Measurements from ENCODE around the gene CMTM7.
"Not testable (repeated sequence)": the region's sequence is repeated elsewhere in the genome, so short reads cannot be mapped to it uniquely, and the experiment has no call there.

Gene CMTM7

DNA sequence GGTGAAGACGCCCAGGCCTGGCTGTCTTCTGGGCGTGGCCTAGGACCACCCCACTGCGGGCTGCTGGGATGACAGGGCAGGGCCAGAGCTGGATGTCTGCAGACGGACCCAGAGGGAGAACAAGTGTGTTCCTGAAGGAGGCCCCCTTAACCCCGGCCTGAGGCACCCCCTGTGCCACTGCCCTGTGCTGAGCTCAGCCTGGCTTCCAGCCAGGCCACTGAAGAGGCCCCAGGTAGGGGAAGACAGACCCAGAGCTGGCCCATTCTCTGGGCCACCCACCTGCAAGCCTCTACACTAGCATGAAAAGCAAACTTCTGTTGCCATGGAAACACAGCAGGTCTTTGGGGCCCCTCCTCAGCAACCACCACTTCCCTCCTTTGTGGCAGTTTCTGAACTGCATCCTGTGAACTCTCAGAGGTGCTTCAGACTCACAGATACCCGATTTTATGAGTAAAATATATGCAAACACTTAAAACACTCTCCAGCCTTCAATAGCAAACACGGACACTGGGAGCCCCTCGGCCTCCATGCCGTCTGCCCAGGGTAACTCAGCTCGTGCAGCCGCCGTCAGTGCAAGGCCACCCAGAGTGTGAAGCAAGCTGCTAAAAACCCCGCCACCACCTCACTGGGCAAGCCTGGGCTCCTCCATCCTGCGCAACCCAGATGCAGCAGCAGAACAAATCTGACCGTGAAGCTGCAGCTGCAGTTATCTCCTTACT is 68.5 kb downstream of the CMTM7 start:
- no peak for DNase-seq (ENCODE audit: low spot score)

DNA sequence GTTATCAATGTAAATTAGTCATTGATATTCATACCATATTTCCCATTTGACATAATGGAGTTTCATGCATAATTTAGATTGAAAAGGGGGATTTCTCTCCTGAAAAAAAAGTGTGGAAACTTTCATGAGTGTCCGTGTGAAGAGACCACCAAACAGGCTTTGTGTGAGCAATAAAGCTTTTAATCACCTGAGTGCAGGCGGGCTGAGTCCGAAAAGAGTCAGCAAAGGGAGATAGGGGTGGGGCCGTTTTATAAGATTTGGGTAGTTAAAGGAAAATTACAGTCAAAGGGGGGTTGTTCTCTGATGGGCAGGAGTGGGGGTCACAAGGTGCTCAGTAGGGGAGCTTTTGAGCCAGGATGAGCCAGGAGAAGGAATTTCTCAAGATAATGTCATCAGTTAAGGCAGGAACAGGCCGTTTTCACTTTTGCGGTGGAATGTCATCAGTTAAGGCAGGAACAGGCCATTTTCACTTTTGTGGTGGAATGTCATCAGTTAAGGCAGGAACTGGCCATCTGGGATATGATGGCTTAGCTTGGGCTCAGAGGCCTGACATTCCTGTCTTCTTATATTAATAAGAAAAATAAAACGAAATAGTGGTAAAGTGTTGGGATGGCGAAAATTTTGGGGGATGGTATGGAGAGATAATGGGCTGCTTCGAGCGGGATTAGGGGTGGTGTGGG is 69.3 kb downstream of the CMTM7 start:
- DNase-seq (ENCODE audit: low spot score), result not testable (repeated sequence)

DNA sequence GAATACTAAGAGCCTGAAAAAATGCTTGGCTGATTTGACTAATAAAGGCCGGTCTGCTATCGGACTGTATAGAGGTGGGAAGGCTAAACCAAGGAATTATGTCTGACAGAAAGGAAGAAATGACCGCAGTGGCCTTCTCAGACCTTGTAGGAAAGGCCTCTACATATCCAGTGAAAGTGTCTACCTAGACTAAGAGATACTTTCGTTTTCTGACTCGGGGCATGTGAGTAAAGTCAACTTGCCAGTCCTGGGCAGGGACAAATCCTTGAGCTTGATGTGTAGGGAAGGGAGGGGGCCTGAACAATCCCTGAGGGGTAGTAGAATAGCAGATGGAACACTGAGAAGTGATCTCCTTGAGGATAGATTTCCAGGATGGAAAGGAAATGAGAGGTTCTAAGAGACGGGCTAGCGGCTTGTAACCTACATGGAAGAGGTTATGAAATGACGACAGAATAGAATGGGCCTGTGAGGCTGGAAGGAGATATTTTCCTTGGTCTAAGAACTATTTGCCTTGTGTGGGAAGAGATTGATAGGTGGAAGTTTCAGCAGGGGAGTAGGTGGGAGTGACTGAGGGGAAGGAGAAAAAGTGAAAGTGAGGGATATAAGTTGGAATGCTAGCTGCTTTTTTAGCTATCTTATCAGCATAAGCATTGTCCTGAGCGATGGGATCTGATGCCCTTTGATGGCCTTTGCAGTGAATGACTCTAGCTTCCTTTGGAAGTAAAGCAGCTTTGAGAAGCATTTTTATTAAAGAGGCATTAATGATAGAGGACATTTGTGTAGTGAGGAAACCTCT is 70.7 kb downstream of the CMTM7 start:
- not testable (repeated sequence) for DNase-seq (ENCODE audit: low spot score)

DNA sequence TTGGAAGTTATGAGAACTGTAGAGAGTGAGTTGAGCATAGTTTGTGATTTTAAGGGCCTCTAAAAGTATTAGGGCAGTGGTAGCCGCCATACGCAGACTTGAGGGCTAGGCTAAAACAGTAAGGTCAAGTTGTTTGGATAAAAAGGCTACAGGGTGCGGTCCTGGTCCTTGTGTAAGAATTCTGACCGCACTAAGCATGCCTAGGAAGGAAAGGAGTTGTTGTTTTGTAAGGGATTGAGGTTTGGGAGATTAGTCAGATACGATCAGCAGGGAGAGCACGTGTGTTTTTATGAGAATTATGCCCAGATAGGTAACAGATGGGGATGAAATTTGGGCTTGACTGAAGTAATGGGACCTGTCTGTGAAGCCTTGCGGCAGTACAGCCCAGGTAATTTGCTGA is 71.8 kb downstream of the CMTM7 start:
- DNase-seq (ENCODE audit: low spot score), result not testable (repeated sequence)

DNA sequence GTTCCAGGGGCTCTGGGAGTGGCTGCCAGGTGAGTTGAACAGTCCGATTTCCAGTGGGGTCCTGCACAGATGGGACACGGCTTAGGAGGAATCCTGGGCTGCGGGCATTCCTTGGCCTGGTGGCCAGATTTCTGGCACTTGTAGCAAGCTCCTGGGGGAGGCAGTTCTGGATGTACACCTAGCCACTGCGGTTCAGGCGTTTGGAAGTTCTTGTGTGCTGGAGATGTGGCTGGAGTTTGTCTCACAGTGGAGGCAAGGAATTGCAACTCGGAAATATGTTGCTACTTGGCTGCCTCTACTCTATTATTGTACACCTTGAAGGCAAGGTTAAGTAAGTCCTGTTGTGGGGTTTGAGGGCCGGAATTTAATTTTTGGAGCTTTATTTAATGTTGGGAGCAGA is 73.1 kb downstream of the CMTM7 start:
- not testable (repeated sequence) for DNase-seq (ENCODE audit: low spot score)

DNA sequence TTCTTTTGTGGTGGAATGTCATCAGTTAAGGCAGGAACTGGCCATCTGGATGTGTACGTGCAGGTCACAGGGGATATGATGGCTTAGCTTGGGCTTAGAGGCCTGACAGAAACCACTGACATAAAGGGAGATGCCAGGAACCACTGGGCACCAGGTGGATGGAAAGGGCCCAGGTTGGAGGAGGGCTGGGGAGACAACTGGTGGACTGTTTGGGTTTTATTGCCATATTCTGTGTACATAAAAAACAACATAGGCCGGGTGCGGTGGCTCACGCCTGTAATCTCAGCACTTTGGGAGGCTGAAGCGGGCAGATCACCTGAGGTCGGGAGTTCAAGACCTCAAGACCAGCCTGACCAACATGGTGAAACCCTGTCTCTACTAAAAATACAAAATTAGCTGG is 75.2 kb downstream of the CMTM7 start:
- not testable (repeated sequence) for DNase-seq (ENCODE audit: low spot score)

DNA sequence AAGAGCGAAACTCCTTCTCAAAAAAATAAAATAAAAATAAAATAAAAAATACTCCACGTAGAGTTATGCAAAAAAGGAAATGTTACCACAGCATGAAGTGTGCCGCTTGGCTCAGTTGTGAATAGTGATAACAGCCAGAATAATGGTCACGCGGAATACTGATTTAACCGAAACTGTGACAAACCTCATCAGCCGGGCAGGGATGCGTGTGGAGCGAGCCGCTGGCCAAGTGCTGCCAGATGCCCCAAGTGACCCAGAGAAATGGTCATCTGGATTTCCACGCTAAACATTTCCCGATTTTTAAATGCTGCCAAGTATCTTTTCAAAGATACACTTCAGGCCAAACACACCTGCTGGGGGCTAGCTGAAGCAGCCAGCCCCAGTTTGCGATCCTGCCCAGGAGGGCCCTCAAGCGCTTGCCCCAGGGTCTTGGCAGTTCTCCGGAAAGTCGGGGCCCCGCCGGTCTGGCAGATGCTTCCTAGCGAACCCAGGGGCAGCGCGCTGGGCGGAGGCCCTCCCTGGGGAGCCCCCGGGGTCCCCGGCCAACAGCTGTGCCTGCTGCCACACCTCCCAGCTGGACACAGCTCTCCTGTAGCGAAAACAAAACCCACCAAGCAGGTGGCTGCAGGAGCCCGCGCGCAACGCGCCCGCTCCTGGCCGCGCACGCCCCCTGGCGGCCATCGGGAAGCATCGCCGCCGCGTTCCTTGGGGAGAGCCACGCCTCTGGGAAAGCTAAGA is 75.8 kb downstream of the CMTM7 start:
- peak; percentile 59 for DNase-seq (ENCODE audit: low spot score)

DNA sequence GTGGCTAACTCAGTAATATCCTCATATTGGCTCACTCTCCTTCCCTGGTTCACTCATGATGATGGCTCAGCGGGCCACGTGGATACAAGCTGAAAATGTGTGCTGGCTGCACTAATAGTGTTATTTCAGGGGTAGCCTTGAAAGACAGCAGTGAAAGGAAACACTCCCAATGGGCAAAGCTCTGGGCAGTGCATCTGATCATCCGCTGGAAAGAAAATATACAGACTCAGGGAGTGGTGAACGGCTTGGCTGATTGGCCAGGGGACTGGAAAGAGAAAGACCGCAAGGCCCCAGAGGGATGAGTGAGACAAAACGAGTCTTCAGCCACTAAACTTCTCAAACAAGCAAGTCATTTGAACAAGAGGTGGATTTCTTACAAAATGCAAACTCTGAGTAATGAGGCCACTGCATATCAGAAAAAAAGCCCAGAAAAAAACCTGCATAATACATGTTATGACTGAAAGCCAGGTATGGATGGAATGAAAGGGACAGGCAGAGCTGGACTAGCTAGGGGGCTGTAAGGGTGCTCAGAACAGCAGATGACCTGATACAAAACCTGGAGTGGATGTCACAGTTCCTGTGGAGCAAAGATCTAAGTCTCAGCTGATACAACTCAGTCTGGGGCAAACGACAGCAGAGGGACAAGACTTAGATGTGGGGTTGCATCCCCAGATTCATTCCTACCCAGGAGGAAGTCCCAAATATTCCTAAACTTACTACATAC is 77.7 kb downstream of the CMTM7 start:
- peak; percentile 33 for DNase-seq (ENCODE audit: low spot score)

DNA sequence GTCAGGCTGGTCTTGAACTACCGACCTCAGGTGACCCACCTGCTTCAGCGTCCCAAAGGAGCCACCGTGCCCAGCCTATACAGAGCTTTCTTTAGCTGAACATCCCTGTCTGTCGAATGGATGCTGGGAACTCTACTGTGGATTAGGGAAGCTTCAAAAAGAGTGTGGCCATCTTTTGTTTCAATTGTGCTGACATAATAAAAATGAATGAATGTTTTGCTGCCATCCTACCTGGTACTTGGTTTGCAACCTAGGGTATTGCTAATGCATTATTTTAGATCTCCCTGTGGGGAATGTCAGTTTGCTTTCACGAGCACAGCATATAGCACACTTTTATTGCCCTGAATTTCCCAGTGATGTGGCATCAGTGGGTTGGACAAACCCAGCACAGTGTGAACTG is 78.7 kb downstream of the CMTM7 start:
- no peak for DNase-seq (ENCODE audit: low spot score)

DNA sequence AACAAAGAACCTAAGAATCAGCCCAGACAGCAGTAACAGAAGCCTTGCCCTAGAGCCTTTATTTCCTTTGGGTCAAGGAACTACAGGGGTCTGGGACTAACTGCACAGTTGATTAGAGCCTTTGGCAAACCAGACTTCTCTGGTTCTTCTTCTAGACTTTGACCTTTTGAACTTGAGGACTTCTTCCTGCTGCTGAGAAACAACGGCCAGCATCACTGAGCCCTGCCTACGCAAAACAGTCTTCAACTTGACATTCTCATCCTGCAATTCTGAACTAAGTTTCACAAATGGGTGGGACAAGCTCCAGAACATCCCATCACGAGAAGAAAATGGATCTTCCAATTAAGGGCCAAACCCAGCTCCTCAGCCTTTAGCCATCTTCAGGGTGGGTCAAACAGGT is 79.6 kb downstream of the CMTM7 start:
- no peak for DNase-seq (ENCODE audit: low spot score)

DNA sequence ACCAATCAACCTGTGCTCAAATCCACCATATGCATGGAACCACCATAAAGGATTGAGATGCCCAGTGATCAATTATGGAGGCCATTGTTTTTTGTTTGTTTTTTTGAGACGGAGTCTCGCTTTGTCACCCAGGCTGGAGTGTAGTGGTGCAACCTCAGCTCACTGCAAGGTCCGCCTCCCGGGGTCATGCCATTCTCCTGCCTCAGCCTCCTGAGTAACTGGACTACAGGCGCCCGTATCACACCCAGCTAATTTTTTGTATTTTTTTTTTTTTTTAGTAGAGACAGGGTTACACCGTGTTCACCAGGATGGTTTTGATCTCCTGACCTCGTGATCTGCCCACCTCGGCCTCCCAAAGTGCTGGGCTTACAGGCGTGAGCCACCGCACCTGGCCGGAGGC is 80.5 kb downstream of the CMTM7 start:
- not testable (repeated sequence) for DNase-seq (ENCODE audit: low spot score)

DNA sequence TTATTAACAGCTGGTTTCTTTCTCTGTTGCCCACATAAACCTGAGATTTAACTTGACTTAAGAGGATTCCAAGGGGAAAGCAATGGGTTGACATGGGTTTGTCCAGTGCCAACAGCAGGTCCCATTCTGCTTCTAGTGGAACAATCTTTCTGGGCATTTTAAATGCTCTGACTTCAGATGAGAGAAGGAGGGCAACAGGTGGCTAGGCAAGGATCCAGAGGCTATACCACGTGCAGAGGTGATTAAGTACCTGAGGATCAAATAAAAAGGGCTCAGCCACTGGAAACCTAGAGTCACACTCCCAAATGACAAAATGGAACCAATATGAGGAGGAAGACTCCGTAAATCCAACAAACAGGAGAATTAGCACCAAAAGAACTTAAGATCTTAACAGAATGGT is 82.5 kb downstream of the CMTM7 start:
- DNase-seq (ENCODE audit: low spot score), result no peak

DNA sequence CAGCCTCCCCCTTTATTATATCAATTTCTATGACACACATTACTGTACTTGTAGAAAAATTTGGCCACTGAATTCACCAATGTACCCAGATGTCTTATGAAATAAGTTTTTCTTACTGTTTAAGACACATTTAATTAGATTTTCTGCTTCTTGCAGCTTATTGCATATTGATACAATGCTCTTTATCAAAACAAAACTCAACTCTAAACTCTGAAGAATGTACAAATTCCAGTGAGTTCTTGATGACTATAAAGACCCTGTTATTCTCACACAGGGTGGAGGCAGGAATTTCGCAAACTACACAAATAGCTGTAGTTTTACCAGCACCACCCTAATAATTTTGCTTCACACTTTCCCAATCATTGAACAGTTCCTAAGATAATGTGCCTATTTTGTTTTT is 89.0 kb downstream of the CMTM7 start:
- DNase-seq (ENCODE audit: low spot score), result no peak

DNA sequence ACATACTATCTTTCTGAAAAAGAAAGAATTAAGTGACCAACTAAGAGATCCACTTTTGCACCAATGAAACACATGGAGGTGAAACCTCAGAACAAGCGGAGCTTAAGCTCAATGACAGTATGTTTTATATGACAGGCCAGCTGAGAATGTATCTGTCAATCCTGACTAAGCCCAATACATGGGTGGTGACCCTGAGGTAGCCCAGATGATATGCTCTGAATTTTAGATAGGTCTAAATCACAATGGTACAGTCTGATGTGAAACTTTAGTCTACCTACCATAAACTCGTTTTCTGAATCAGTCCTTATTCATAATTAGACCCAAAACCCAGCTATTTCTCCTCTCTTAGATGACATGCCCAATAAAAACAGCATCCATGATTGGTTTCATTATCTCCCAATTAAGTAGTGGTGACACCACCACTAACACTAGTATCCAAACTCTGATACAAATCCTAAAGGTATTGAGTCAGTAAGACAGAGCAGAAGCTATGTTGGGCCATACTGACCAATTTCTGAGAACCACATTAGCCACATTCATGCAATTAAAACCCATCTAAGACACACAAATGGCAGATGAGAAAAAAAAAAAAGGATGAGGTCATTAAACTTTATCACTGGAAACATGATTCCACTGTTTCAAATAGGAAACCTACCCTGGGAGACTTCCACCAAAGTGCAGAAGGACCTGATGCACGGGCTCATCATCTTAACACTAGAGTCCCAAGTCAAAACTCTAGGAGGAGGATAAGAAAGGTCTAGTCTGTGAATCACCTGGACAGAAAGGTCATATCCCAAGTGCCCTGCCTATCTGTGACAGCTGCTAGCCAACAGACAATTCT is 90.4 kb downstream of the CMTM7 start:
- DNase-seq (ENCODE audit: low spot score), result no peak

DNA sequence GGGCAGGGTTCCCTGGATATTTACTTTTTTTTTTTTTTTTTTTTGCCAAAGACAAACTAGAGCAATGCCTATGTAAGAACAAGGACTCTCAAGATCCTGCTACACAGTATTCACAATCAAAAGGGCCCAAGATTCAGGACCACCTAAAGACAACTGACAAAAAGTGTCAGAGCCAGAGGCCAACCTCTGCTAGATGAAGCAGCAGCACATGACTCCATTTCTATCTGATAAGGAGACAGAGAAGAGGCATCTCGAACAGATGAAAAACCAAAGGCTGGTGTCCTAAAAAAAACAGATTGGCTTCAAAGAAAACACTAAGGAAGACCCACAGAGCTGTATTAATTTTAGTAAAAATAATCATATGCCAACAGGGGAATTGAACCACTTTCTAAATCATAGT is 91.0 kb downstream of the CMTM7 start:
- no peak for DNase-seq (ENCODE audit: low spot score)

DNA sequence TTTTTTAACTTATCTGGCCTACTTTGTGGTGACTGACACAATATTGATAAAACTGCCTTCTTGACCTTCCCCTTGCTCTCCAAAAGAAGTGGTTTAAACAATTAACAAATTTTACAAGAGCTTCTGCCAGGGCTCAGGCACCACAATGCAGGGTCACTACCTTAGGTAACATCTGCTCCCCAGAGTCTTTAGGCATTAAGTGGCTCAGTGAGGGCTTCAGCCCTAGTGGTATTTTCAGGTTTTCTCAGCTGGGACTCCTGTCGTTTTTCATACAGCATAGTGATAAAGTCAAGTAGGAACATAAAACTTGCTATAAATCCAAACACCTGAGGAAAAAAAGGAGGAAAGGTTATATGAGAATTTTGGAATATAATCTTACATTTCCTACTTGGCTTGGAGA is 92.1 kb downstream of the CMTM7 start:
- no peak for DNase-seq (ENCODE audit: low spot score)

DNA sequence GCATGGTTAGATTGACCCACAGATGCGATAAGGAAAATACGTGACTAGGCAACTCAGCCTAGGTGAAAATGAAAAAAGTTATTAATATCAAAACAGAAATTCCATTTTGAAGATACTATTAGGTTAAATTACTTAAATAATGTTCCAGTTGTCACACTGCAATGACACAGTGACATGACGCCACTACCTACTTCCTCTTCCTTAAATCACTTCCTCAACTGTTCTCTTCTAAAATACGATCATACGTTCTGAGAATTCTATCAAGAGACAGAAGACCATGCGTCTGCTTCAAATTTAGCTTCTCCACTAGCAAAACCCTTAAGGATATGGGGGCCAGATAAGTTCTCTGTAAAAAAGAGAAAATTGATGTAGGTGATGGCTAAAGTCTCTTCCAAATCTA is 92.8 kb downstream of the CMTM7 start:
- DNase-seq (ENCODE audit: low spot score), result no peak

DNA sequence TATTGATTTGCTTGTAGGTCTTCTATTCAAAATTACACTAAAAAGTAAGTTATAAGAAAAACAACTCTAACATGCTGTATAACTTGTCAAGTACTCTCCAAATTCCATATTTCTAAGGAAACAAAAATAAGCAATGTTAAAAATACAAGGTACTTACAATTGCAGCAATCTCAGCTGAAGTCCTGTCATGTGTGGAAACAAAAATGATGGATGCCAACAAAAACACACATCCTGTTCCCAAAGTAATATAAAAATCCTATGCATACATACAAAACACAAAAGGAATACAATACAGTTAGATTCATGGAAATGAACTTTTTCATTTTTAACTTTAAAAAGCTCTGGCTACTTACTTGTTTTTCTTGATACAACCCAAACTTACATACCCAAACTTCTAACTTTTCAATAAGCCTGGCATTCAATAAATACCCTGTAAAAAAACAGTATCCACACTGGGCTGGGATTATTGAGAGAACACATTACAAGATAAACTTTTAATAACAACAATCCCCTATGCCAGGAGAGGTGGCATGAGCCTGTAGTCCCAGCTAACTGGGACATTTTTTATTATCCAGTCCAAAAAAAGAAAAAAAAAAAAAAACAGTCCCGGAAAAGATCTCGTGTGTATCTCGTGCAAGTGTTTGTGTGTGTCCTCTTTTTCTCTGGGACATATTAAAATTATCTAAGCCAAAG is 96.3 kb downstream of the CMTM7 start:
- no peak for DNase-seq (ENCODE audit: low spot score)

DNA sequence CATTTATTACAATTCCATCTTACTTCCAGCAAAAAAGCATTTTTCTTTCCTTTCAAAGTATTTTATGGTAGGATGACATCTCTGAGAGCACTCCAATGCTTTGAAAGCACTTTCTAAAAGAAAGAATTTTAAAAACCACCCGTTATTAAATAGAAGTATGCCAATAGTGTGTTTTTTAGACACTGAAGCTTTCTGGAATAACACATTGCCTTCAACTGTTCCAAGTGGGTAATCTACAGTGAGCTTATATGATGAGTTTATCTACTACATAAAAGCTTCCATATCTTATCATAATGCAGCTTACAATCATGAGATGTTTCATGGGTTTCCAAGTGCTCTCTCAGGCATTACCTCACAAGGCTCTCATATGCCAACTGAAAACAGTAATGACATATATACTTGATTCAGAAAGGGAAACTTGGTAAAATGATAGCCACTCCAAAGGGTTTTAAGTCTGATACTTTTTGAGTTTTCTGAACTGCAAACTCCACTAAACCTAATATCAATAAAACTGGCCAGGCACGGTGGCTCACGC is 96.9 kb downstream of the CMTM7 start:
- DNase-seq (ENCODE audit: low spot score), result no peak

Measured in SW480 (cell line).